Fibroblast of skin of abdomen (primary cell): ENCODE data around the gene ASS1.

ENCODE experiments used
- DNase-seq: peaks from one replicate; pipeline ENCODE4 v3.0.0-alpha.2; 2013

Gene ASS1

GRCh38 chr9:130454812-130455325 lies 10.1 kb downstream of the ASS1 start:
- DNase-seq = no peak

GRCh38 chr9:130458027-130458803 lies 13.5 kb downstream of the ASS1 start:
- DNase-seq = no peak

- DNase-seq = no peak
These were observed 14.0 kb downstream of the ASS1 start for GRCh38 chr9:130458804-130459067.

GRCh38 chr9:130459151-130459550 lies 14.4 kb downstream of the ASS1 start:
- DNase-seq = no peak

GRCh38 chr9:130459941-130460669 lies 15.3 kb downstream of the ASS1 start:
- DNase-seq = no peak

GRCh38 chr9:130461218-130461630 lies 16.5 kb downstream of the ASS1 start:
- DNase-seq = peak; percentile 33

- DNase-seq = no peak
These were observed 17.0 kb downstream of the ASS1 start for GRCh38 chr9:130461731-130462130.

GRCh38 chr9:130462685-130463540 lies 18.2 kb downstream of the ASS1 start:
- DNase-seq = no peak

GRCh38 chr9:130463763-130464745 lies 19.3 kb downstream of the ASS1 start:
- DNase-seq = no peak

GRCh38 chr9:130465383-130466096 lies 20.8 kb downstream of the ASS1 start:
- DNase-seq = no peak

- no peak for DNase-seq
These were observed 21.9 kb downstream of the ASS1 start for GRCh38 chr9:130466537-130467217.

GRCh38 chr9:130467316-130467715 lies 22.6 kb downstream of the ASS1 start:
- DNase-seq = no peak

GRCh38 chr9:130468566-130468965 lies 23.8 kb downstream of the ASS1 start:
- no peak for DNase-seq

GRCh38 chr9:130470269-130470668 lies 25.5 kb downstream of the ASS1 start:
- no peak for DNase-seq

GRCh38 chr9:130470950-130471349 lies 26.2 kb downstream of the ASS1 start:
- DNase-seq = no peak

GRCh38 chr9:130471411-130472183 lies 26.8 kb downstream of the ASS1 start:
- DNase-seq = no peak

GRCh38 chr9:130472184-130472705 lies 27.5 kb downstream of the ASS1 start:
- DNase-seq = no peak

- DNase-seq = no peak
These were observed 28.2 kb downstream of the ASS1 start for GRCh38 chr9:130473009-130473408.

GRCh38 chr9:130473566-130473965 lies 28.8 kb downstream of the ASS1 start:
- no peak for DNase-seq

GRCh38 chr9:130474106-130474505 lies 29.3 kb downstream of the ASS1 start:
- DNase-seq = no peak
